ENCODE results near the gene ELP2.

Gene ELP2

GRCh38 chr18:36127836-36128529 lies 1.7 kb upstream of the ELP2 start:
- DNase-seq: no peak

- DNase-seq: no peak
Measured at GRCh38 chr18:36128530-36128870, 1.2 kb upstream of the ELP2 start.

- no peak for DNase-seq
Measured at GRCh38 chr18:36128907-36129299, 796 bp upstream of the ELP2 start.

DNA sequence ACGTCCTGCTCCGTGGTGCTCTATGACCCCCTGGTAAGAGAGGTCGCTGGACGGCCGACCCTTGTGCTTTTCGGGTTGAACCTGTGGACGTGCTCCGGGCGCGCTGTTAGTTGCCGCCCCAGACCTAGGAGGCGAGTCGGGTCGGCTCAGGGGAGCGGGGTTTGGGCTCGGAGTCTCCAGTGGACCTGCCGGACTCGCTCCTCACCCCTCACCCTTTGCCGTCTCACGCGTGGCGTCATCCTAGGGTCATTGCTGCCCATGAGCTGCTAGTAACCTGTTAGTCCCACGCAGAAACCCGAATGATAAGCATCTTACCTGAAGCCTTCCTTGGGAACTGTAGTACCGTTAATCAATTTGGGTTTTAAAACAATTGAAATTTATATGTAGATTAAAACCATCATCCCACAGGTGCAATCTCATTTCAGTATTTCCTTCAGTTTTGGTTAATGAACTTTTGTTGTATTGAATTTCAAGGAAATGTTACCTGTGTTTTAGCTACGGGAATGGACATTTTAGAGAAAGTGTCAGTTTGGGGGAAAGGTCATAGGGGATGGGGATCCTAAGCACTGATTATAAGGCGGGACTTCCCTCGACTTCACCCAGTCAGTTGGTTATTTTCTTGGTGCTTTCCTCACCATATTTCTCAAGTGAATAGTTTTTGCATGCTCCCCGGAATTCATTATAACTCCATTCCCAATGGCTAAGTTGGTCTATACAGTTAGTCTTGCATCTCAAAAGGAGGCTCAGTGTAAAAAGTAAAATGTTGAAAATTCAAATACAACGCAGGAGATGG lies 536 bp downstream of the ELP2 start:
- DNase-seq: no peak

DNA sequence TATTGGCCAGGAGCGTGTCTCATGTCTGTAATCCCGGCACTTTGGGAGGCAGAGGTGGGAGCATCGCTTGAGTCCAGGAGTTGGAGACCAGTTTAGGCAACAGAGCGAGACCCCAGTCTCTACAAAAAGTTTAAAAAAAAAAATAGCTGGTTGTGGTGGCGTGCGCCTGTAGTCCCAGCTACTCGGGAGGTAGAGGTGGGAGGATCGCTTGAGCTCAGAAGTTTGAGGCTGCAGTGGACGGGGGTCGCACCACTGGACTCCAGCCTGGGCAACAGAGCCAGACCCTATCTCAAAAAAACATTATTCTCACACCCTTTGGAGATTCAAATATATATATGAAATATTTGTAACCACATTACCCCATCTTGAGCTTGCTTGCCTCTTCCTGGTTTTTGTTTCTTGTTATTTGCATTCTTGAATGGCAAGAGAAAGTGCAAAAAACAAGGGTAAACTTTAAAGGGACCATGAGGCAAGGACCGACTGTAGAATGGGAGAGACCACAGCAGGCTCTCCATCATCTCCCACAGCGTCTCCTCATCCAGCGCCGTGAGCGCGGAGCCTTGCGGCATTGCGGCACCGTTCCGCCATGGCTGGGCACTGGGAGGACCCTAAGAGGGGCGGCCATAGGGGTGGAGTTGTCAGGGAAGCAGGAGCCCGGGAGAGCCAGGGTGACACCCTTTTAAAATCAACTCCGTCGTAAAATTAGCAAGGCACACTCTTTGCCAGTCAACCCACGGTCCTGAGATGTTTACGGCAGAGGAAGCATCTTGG lies 1.4 kb downstream of the ELP2 start:
- DNase-seq: no peak

GRCh38 chr18:36131692-36132483 lies 2.2 kb downstream of the ELP2 start:
- no peak for DNase-seq

- no peak for DNase-seq
Measured at GRCh38 chr18:36132756-36133155, 3.1 kb downstream of the ELP2 start.

DNA sequence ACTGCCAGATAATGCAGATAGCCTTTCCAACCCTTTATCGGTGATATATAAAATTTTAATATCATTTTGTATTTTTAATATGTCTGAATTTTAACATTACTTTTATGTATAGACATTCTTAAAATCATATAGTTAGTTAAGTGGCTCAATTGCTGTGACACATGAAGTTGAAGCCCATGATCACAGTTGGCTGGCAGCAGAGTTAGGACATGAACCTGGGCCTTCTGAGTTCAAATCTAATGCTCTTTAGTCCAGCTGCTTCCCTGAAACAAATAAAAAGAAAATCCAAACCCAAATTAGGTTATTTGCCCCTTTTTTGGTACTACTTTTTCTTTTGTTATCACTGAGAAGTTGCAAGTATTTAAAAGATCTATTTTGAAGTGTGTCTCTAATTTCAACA lies 5.6 kb downstream of the ELP2 start:
- DNase-seq: no peak

DNA sequence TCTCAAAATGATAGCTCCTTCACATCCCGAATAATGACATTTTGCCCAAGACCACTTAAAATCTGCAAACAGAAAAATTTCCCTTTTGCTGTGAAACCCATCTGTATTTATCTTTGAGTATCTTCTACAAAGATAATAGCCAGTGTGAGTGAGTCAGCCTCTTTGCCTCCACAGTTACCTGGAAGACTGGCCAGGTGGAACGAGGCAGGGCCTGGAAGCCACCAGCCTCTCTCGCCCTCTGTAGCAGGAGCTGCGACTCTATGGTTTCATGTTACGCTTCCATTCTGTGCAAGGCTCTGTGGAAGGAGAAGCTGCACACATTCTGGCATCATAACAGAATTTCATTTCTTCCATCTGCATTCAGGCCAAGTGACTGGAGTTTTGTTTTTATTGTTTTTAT lies 9.5 kb downstream of the ELP2 start:
- DNase-seq: no peak

- no peak for DNase-seq
Measured at GRCh38 chr18:36141576-36141975, 11.9 kb downstream of the ELP2 start.

GRCh38 chr18:36142751-36143150 lies 13.1 kb downstream of the ELP2 start:
- no peak for DNase-seq

GRCh38 chr18:36143391-36143790 lies 13.7 kb downstream of the ELP2 start:
- DNase-seq: no peak

DNA sequence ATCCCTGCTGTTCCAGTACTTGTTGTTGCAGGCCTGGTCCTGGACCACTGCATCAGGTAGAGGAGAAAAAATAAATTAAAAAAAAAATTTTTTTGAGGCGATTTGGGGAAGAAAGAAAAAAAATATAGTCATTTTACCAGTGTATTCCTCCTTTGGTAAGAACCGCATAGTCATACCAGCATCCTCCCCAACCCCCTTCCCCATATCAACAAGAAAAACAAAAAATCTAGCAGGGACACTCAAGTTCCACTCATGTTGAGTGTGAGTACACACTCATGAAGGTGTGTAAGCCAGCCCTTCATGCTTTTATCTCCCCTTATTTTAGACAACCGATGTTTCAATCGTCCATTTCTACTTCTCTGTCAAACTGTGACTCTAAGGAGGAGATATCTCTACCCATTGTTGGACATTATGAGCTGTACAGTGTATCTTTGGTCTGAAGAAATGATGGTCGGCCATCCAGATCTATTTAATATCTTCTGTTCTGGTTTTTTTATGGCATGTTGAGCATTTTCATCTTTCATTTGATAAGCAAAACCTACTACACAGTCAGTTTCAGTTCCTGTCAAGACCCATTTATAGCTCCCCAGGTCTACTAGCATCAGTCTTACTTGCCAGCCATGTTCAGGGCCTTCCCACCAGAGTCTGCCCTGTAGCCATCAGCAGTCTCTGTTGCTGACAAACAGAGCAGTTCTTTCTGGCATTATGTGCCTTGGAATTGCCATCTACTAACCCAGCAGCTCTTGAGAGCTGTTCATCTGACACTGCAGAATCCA lies 20.0 kb downstream of the ELP2 start:
- no peak for DNase-seq

DNA sequence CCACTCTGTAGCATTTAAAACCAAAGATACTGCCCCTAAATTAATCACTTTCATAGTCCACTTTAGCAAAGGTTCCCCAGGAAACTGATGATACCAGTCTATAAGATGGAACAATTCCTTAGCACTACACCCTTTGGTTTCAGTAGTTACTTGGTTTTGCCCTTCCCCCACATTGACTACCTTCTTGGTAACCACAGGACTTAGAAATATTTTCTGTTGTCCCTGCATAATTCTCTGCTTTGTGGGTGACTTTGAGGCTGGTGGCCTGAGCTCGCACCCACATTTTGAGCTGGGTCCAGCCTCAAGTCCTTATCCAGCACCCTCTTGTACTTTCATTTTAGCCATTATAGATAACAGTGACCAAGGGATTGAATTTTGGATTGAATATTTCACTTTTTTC lies 23.1 kb downstream of the ELP2 start:
- DNase-seq: no peak

GRCh38 chr18:36153203-36153602 lies 23.5 kb downstream of the ELP2 start:
- DNase-seq: no peak

GRCh38 chr18:36153771-36154170 lies 24.1 kb downstream of the ELP2 start:
- no peak for DNase-seq

DNA sequence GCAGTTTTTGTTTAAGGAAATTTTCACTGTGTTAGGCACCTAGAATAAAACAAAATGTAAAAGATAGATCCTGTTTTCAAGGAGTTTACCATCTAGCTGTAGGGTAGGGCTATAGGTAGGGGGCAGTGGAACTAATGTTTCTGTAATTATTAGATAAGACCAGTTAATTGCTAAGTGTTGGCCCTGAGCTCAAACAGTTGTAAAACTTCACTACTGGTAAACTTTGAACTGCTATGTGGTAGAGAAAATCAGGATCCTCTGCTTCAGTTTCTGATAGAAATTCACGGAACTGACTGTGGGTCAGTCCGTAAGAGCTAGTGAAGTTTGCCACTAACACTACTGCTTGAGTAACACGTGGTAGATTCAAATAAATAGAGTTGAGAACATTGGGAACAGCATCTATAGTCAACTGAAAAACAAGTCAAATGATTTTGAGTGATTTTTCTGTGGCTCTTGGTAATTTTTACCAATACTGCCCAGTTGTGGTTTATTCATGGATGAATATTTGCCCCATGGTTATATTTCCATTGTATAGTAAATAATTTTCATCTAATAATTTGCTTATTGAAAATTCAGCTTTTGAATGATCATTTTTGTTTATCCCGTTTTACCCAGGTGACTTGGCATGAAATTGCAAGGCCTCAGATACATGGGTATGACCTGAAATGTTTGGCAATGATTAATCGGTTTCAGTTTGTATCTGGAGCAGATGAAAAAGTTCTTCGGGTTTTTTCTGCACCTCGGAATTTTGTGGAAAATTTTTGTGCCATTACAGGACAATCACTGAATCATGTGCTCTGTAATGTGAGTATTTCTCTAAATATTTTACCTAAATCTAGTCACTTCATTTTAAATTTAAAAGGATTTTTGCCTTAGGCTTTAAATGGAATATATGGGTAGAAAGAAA lies 26.4 kb downstream of the ELP2 start:
- DNase-seq: no peak

DNA sequence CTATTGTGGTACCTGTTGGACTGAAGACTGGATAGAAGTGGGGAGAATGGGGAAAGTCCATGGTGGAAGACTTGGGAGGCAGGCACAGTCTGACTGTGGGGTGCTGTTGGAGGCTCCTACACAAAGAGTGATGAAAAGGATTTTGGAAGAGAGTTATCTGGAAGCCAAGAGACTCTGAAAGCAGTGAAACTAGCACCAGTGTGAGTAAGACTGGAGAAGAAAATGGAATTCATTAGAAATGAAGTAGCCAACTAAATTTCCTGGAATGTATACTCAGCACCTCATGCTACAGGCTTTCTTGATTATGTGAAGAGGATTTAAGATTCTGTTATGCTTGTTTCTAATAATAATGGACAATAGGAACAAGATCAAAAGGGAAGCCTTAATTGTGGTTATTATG lies 27.7 kb downstream of the ELP2 start:
- DNase-seq: no peak

DNA sequence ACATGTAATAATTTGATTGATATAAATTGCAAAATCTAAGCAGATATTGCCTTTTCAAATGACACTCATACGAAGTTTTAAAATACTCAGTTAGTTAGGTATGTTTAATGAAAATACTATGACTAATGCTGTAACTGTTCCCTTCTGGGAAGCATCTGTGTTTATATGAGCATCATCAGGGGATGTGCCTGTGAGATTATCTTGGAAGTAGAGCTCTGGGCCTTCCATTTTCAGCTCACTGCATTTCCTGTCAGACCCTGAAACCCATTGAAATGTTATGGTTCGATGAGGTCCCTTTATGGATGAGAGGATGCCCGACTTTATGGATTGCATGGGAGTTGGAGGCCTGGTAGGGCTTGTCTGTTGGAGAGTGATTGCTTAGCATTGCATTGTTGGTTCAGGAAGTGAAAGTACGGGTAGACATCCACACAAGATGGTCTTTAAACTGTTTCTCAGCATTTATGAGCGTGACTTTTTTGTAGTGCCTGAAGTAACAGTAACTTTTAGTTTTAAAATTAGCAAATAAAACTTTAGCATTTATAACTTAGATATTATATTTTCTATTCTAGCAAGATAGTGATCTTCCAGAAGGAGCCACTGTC lies 28.7 kb downstream of the ELP2 start:
- DNase-seq: no peak

- DNase-seq: no peak
Measured at GRCh38 chr18:36160959-36161371, 31.3 kb downstream of the ELP2 start.

- DNase-seq: no peak
Measured at GRCh38 chr18:36162981-36163380, 33.3 kb downstream of the ELP2 start.

Data from GF-D8 (cell line).